HG03342 (cell line): ENCODE measurements around the gene NXPE3.

Source experiments
- ATAC-seq: cut with Tn5 transposase; IDR thresholded peaks from one replicate; pipeline ENCODE4 v1.9.1; 2021; ENCODE audit warnings: mild to moderate bottlenecking, moderate library complexity; ENCODE audit not compliant: unreplicated experiment

The NXPE3 gene

GRCh38 chr3:101802179-101802578 lies 23.2 kb downstream of the NXPE3 start:
- ATAC-seq = no peak

- peak; percentile 93 for ATAC-seq
Measured at GRCh38 chr3:101803173-101803782, 24.3 kb downstream of the NXPE3 start.

GRCh38 chr3:101803939-101804338 lies 24.9 kb downstream of the NXPE3 start:
- ATAC-seq = no peak

GRCh38 chr3:101806491-101806890 lies 27.5 kb downstream of the NXPE3 start:
- ATAC-seq = no peak

- ATAC-seq = peak; percentile 49
Measured at GRCh38 chr3:101807888-101808287, 28.9 kb downstream of the NXPE3 start.

- no peak for ATAC-seq
Measured at GRCh38 chr3:101809178-101810021, 30.4 kb downstream of the NXPE3 start.

- no peak for ATAC-seq
Measured at GRCh38 chr3:101810022-101810418, 31.0 kb downstream of the NXPE3 start.

GRCh38 chr3:101811875-101812274 lies 32.9 kb downstream of the NXPE3 start:
- ATAC-seq = no peak

- ATAC-seq = no peak
Measured at GRCh38 chr3:101812895-101813294, 33.9 kb downstream of the NXPE3 start.

GRCh38 chr3:101813817-101814440 lies 34.9 kb downstream of the NXPE3 start:
- no peak for ATAC-seq

GRCh38 chr3:101814835-101815234 lies 35.8 kb downstream of the NXPE3 start:
- no peak for ATAC-seq

GRCh38 chr3:101816215-101817149 lies 37.5 kb downstream of the NXPE3 start:
- ATAC-seq = no peak

- no peak for ATAC-seq
Measured at GRCh38 chr3:101817992-101818391, 39.0 kb downstream of the NXPE3 start.

GRCh38 chr3:101819649-101820206 lies 40.7 kb downstream of the NXPE3 start:
- ATAC-seq = peak; percentile 65

- no peak for ATAC-seq
Measured at GRCh38 chr3:101821503-101821902, 42.5 kb downstream of the NXPE3 start.

GRCh38 chr3:101823525-101823924 lies 44.5 kb downstream of the NXPE3 start:
- no peak for ATAC-seq

GRCh38 chr3:101824702-101825101 lies 45.7 kb downstream of the NXPE3 start:
- no peak for ATAC-seq

- no peak for ATAC-seq
Measured at GRCh38 chr3:101825904-101826445, 47.0 kb downstream of the NXPE3 start.

- peak; percentile 88 for ATAC-seq
Measured at GRCh38 chr3:101827211-101828174, 48.5 kb downstream of the NXPE3 start.
